GM18508 (cell line): ENCODE results near the gene TCTN2.

Source experiments
- ATAC-seq: cut with Tn5 transposase; IDR thresholded peaks from one replicate; pipeline ENCODE4 v1.9.1; 2021; ENCODE audit warnings: moderate number of reproducible peaks; ENCODE audit not compliant: insufficient read depth, unreplicated experiment

TCTN2 gene

DNA sequence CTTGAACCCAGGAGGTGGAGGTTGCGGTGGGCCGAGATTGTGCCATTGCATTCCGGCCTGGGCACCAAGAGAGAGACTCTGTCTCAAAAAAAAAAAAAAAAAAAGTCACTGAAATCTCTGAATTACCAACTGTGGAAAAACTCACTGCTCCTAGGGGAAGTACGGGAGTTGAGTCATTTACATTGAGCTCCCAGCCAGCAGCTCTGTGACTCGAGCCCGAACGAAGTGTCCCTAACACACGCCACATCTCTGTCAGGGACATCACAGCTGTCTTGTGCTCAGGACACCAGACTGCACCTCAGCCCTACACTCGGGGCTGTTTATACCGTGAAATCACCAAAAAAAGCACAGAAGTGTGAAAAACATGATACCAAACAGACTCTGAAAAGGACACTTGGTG is 62.3 kb downstream of the TCTN2 start:
- no peak for ATAC-seq

DNA sequence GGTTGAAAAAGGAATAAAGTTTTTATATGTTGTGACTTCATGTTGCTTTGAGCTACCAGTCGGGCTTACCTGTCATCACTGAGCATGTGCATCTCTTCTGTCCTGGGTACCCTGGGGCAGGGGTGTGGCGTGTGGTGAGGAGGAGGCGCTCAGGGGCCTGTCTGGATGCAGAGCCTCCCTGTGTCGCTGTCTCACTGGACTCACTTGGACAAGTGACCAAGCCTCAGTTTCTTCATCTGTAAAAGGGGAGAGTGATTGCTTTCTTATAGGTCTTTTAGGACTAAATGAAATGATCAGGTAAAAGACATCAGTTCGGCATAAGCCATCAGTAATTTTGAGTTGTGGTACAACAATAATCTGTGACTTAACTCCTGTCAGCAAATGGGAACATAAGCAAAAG is 63.4 kb downstream of the TCTN2 start:
- no peak for ATAC-seq

DNA sequence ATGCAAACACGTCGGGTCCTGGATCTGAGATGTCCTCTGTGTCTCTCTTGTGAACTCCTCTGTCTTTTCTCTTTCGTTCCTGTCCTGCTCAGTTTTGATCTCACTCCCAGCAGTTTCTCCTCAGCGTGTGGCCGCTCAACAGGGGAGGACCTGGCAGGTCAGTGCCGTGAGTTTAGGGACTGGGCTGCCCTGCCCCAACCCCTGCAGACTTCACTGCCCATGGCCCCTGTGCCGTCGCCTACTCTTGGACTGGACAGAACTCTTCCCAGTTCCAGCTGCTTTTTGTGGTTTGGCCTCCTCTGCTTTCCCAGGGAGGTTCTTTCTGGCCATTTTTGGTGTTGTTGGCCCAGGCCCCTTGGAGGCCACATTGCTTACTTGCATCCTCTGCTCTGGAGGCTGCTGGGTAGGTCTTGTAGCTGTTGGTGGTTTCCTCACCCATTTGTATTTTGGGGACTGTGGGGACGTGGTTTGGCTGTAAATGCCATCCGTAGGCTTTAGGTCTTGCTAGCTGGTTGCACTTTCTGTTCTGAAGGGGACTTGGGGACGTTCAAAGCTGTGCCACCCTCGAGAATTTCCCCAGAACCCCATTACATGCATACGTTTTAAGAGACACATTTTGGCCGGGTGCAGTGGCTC is 71.1 kb downstream of the TCTN2 start:
- no peak for ATAC-seq

DNA sequence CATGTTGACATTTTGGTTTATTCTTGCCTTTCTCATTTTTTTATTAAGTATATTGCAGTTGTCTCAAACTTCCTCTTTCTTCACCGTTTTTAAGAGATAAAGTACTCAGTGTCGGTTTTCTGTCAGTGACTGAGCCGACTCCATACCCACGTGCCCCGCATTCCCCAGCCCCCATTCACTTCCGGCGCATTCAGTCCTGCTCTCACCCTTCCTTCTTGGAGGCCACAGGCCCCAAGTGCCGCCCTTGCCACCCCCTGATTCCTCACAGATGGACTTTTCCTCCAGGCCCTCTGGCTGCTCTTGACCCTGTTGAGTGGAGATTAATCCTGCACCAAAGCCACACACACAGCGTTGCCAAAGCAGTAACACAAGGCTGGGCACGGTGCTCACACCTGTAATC is 72.1 kb downstream of the TCTN2 start:
- no peak for ATAC-seq

DNA sequence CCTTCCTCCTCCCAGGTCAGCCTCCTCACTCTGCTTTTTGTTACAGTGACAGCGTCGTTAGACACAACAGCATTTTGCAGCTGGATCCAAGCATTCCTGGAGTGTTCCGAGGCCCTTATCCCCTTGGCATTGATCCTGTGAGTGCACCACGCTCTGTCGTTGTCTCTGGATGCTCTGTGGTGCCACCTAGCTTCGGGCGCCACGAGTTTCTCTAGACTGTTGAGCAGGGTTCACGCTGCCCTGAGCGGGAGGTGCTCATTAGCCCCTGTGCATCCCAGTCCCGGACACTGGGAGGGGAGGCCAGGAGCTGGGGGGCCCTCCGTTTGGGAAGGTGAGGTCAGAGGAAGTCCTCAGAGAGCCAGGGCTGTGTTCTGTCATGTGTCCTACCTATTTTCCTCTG is 73.9 kb downstream of the TCTN2 start:
- no peak for ATAC-seq

DNA sequence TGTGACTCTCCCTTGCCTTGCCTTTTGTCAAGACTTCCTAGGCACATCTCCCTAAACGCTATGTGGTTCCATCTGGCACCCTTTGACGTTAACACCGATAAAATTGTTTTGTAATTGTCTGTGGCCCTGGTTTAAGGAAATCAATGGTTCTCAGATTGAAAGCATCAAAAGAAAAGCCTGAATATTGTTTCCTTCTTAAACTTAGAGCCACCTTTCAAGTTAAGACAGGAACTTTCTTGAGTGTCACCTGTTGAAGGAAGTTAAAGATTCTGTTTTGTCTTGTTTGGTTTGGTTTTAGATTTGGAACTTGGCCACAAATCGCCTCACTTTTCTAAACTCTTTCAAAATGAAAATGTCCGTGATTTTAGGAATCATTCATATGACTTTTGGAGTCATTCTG is 76.4 kb downstream of the TCTN2 start:
- no peak for ATAC-seq

DNA sequence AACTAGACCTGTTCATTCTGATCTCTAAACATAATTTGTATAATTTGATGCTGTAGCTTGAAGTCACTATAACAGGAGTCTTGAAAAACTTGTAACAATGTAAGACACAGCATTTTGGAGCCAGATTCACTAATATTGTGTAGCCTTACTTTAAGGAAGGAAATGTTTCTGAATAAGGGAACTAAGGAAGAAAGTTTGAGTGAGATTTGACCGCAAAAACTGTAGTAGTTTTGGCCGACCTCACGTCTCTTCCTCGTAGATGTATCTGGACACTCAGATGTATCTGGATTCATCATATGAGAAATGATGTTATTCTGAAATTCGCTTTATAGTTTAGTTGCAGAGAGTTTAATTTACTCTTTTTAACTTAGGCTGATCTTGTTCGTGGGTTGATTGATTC is 77.2 kb downstream of the TCTN2 start:
- no peak for ATAC-seq

DNA sequence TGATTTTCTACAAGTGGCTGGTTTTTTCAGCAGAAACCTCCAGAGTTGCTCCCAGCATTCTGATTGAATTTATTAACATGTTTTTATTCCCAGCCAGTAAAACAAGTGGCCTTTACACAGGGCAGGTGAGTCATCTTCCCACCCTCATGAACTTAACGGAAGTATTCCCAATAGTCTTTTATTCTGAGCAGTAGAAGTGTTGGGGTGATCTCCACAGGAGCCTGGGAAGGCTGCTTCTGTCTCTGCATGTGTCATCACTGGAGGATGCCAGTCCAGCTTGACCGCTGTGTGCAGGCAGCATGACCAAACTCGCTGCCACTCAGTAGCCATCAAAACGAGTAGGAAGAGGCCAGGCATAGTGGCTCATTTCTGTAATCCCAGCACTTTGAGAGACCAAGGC is 77.7 kb downstream of the TCTN2 start:
- ATAC-seq, result no peak

DNA sequence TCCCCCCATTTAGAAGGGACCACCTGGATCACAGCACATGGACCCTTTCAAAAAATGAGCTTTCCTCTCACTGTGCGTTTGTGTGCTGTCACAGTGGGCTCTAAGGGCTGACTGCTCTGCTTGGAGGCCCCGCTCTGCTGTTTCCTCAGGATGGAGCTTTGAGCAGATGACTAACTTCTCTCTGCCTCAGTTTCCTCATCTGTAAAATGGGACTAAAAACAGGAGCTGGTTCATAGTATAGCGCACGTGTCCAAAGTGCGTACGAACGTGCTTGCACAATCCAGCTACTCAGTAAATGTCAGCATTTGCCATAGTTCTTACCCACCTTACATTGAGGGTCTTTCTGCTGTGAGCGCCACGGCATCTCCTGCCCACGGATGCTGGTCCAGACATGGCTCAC is 78.4 kb downstream of the TCTN2 start:
- no peak for ATAC-seq

DNA sequence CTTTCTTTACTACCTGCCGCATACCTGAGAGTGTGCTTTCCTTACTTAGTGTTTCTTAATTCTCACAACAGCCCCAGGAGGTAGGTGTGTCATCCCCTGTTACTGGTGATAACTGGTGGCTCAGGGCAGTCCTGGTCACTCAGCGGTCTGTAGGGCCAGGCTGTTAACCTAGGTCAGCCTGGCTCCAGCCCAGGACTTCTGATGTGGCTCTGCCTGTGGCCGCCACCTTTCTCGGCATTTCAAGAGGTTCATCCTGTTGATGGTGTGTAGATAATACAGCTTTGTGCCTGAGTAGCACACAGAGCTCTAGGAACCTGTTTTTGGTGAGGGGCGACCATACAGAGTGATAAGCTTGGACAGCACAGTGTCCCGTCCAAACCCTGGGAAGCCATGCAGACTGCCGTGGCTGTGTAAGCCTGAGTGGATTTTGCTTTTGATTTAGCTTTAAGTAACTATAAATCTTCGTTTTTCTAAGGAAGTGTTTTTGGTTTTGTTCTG is 79.3 kb downstream of the TCTN2 start:
- no peak for ATAC-seq

DNA sequence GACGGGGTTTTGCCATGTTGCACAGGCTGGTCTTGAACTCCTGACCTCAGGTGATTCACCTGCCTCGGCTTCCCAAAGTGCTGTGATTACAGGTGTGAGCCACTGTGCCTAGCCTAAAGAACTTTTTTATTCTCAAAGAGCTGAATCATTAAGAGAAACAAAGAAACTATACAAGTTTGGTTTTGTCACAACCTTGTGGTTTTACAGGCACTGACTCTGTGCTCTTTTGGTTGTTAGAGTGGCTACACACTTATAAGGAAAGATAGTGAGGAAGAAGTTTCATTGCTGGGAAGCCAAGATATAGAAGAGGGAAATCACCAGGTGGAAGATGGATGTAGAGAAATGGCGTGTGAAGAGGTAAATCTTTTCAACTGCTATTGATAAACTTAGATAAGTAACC is 81.1 kb downstream of the TCTN2 start:
- no peak for ATAC-seq

DNA sequence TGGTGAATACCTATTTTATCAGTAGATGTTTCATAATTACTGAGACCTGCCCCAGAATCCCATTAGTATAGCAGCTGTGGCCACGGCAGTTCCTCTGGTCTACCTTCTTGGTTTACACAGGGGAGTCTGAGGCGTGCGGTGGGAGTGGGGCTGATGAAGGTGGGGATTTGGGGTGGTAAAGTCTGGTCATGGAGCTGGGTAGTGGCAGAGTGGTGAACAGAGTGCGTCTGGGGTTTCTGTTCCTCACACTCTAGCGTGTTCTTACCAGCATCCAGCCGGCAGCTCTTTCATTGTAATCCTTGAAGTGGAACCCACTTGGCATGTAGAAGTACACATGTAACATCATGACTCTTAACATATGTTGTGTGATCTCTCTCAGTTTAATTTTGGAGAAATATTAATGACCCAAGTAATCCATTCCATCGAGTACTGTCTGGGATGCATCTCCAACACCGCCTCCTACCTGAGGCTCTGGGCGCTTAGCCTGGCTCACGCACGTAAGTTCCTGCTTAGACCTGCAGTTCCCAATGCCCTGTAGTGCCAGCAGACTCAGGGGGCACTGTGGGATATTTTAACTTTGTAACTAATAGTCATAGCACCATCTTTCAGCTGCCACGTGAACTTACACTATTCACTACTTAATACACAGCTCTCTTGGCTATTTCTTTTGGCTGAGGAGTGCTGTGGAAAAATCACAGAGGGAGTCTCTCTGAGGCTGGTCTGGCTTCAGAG is 83.3 kb downstream of the TCTN2 start:
- ATAC-seq, result no peak

DNA sequence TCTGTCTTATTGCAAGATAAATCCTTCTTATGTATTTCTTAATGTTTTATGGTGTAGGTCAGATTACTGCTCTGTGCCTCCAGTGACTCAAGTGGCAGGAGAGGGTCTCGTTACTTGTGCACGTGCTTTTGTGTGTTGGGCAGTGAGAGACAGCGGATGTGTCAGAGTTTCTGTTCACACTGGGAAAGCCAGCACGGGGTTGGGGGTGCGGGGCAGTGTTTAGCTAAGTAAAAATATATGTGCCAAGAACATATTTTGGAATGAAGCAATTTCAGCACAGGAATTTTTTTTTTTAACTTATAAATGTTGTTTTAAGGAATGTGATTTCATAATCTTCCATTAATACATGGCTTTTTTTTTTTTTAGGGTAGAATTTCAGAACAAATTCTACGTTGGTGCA is 86.6 kb downstream of the TCTN2 start:
- ATAC-seq, result no peak
